GM21381 (cell line): ENCODE results near the gene SGCD.

ENCODE experiments used
- ATAC-seq: cut with Tn5 transposase; IDR thresholded peaks from one replicate; pipeline ENCODE4 v1.9.1; 2021; ENCODE audit warnings: mild to moderate bottlenecking, moderate library complexity; ENCODE audit not compliant: unreplicated experiment

The SGCD gene

GRCh38 chr5:156359476-156359875, 32.5 kb downstream of the SGCD start:
- no peak for ATAC-seq

- ATAC-seq: no peak
Observed at GRCh38 chr5:156361436-156362109, 34.6 kb downstream of the SGCD start.

DNA sequence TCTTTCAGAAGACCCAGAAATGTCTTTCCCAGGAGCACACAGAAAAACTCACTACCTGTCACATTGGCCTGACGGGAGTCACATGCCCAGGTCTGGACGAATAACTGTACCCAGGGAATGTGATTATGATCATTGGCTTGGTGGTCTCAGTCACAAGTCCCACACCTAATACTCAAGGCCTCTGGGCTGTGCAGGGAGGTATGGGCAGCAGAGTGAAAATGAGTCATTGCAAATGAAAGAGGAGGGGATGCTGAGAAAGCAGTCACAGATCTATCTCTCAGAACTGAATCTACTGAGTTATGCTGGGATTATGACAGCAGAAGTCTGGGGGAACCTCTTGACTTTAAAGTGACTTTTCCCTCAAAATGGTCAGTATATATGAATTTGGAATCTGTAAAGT, 36.9 kb downstream of the SGCD start:
- ATAC-seq: no peak

GRCh38 chr5:156366521-156366920, 39.6 kb downstream of the SGCD start:
- ATAC-seq: no peak

GRCh38 chr5:156367597-156367996, 40.6 kb downstream of the SGCD start:
- no peak for ATAC-seq

DNA sequence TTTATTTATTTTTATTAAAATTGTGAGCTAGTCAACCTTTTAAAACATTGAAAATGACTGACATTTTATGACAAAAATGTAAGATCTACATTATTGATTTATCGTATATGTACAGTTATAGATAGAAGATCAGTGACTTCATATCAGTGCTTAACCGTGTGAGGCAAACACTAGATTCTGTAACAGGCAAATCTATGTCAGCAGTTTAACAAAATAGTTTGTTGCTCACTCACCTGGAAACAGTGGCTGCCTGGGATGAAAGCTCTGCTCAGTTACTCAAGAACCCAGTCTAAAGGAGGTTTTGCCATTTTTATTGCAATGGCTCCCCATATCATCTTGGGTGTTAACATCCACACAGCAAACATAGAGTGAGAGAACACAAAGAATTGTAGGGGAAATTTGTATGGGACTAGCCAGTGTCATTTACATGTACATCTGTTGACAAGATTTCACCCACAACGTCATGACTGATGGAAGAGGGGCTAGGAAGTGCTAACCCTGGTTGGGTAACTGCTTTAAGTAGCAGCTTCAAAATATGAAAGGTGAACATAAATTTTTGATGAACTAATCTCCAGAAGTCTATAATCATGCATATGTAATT, 49.0 kb downstream of the SGCD start:
- ATAC-seq: peak; percentile 32

DNA sequence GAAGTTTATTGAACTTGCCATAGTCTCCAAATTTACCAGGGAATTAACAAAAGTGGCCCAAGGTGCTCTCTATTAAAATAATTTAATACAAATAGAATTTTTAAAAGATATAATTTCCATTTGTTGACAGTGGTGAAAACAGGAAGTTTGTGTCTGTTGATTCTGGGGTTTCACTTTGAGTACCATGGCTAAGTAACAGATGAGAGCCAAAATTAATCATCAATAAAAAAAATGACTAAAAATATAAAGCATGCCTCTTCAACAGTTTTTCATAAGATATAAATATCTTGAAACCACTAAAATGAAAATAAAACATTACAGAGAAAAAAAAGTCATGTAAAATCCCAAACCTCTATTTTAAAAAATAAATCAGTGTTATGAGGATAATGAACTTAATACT, 49.8 kb downstream of the SGCD start:
- ATAC-seq: peak; percentile 53

DNA sequence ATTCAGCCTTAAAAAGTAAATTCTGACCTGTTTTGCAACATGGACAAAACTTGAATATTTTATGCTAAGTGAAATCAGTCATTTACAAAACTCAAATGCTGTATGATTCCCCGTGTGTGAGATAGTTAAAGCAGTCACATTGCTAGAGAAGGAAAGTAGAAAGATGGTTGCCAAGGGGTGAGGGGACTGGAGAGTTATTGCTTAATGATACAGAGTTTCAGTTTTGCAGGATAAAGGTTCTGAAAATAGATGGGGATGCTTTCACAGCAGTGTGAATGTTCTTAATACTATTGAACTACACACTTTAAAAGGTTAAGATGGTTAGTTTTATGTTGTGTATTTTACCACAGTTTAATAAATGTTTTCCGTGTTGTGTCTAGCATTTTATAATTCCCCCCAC, 51.2 kb downstream of the SGCD start:
- peak; percentile 42 for ATAC-seq

- no peak for ATAC-seq
Observed at GRCh38 chr5:156379206-156379605, 52.2 kb downstream of the SGCD start.

DNA sequence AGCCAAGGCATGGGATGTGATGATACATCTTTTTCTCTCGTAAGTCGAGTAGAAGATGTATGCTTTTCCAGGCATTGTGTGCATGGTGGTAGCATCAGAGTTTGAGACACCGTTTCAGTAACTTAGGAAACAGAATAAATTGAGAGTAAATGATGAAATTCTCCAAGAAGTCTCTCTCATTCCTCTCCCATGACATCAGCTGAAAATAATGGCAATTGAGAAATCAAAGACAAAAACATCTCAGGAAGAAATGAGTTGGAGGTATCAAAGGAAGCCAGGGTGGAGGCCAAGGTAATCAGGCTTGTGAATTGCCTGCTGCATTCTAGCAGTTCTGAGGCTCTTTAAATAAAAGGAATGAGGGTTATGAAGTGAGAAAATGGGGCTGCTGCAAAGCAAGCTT, 53.9 kb downstream of the SGCD start:
- ATAC-seq: no peak

- no peak for ATAC-seq
Observed at GRCh38 chr5:156383510-156384265, 56.7 kb downstream of the SGCD start.

DNA sequence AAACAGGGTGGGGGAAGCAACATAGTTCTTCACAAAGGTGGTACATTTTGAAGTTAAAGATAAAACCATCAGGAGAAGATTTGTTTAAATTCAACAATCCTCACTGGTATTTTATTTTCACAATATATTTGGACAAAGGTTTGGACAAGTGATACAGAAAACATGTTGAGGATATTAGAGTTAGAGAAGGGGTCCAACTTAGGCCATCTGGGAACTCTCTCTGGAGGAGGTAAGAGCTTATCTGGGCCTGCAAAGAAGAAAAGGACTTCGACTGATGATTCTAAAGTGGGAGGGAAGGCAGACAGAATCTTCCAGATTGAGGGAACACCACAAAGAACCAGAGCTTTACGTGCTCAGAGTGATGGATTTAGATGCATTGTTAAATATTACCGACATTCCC, 58.5 kb downstream of the SGCD start:
- no peak for ATAC-seq

DNA sequence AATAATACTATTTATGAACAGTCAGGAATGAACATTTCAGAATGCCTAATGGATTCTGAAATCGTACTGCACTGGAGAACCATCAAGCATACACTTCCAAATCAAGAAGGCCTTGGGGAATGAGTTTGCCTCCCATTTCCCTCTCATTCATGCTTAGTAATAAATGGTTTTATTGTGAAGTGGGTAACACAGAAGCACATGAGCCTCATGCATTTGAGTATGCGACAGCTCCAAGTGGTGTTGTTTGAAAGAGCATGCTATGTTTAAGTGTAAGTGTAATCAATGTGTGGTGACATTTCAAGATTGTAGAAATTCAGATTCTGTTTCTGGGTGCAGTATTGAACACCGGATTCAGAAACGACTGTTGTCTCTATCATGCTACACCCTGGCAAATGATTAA, 60.0 kb downstream of the SGCD start:
- no peak for ATAC-seq

DNA sequence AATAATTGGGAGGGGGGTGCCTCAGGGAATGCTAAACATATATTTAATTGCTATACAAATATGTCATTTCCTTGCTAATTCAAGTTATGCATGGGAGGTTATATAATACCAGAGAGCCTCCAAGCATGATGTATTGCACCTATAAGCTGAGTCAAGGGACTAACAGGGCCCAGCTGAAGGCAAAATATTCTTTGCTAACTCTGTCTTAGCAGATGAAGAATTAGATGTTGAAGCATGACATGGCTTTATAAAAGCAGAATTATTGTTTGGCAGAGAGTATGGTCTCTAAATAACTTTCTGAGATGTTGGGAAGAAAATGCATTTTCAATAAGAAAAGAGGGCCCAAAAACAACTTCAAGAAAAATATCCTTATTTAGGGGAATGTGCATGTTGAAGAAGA, 60.4 kb downstream of the SGCD start:
- ATAC-seq: no peak

DNA sequence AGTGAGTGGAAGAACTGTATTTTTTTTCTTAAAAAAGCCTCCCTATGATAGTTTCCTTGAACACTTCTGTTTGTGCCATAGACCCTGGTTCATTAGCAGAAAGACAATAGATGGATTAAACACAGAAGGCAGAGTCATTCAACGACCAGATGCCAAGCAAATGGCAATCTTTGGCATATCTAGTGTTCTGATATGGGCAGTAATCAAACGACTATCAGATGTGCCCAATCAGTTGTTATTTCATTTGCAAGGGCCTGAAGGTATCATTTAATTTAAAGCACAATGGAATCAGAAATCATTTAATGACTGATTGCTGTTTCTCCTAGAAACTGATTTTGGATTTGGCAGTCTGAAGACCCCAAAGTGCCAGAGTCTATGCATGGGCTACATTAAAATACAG, 61.3 kb downstream of the SGCD start:
- no peak for ATAC-seq

GRCh38 chr5:156391139-156391538, 64.2 kb downstream of the SGCD start:
- ATAC-seq: no peak

DNA sequence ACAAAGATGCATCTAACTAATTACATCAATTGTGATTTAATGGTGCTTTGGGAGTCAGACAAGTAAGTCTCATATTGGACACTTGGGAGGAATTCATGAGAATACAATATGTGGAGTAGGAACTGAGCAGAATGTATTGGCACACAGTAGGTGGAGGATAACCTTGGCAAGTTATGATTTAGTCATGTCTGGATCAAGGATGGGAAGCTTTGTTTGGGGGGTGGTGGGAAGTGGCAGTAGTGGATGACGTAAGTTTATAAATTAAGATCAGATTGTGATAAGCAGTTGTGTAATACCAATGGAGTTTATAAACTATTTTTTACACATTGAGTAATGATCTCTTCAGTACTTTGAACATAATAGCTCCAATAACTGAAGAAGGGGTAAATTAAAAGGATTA, 67.0 kb downstream of the SGCD start:
- ATAC-seq: no peak

DNA sequence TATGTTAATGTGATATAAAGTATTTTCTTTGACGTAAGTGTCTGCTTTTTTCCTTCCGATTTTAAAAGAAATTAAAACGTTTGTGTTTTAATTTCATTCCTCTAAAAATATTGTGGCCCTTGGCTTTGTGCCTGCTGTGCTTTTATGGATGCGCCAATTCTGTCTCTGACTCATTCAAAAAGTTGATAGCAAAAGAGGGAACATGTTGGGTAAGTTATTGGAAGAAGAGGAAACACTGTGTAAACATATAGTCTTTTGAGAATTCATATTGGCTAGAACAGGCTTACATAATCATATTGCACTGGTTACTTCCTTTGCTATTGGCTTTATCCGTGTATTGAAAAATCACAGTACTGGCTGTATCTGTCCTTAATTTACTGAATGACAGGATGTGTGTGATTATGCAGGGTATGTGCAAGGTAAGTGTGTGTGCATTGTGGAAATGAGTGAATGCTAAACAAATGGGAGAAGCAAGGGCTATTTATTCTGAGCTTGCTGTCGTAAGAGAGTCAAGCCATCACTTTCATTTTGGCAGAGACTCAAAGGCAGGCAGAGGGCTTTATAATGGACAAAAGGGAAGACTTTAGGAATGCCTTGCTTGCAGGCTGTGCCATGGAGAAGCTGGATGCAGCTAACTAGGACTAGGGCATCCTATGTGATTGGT, 67.8 kb downstream of the SGCD start:
- ATAC-seq: no peak

GRCh38 chr5:156395306-156395675, 68.3 kb downstream of the SGCD start:
- ATAC-seq: no peak

- no peak for ATAC-seq
Observed at GRCh38 chr5:156396063-156396829, 69.3 kb downstream of the SGCD start.

DNA sequence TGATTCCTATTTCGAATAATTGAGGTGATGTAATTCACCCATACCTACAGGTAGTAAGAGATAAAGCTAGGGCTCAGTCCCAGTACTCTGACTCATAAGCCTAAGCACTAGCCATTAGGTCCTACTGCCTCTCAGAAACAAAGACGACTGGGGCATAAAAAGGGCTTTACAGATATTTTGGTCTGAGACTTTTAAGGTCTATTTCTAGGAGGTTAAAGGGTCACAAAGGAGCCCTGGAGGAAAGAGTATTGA, 69.8 kb downstream of the SGCD start:
- no peak for ATAC-seq
